Endothelial cell of umbilical vein (primary cell): ENCODE results near the gene HP.

Experiments used
- EZH2 ChIP-seq: IDR thresholded peaks from 2 replicates; pipeline ENCODE4 v1.6.1; 2012; ENCODE audit warnings: borderline replicate concordance, low read depth, mild to moderate bottlenecking, moderate library complexity, low read length, inconsistent platforms; ENCODE audit not compliant: severe bottlenecking
- FOS ChIP-seq: IDR thresholded peaks from 2 replicates; pipeline ENCODE4 v1.6.1; 2011; ENCODE audit warnings: mild to moderate bottlenecking, low read length, moderate library complexity, borderline replicate concordance; ENCODE audit not compliant: insufficient read depth
- JUN ChIP-seq: IDR thresholded peaks from 2 replicates; pipeline ENCODE4 v1.6.1; 2011; ENCODE audit warnings: borderline replicate concordance, low read depth; ENCODE audit not compliant: insufficient read length, insufficient read depth
- MYC ChIP-seq: IDR thresholded peaks from one replicate; pipeline ENCODE4 v1.6.1; 2011; ENCODE audit warnings: mild to moderate bottlenecking, low read depth, low read length
- POLR2A ChIP-seq: IDR thresholded peaks from 2 replicates; pipeline ENCODE4 v1.6.1; 2012; ENCODE audit warnings: low read depth, mild to moderate bottlenecking, control low read depth, low read length
- POLR2AphosphoS5 ChIP-seq: IDR thresholded peaks from 2 replicates; pipeline ENCODE4 v1.6.1; 2012; ENCODE audit warnings: low read depth, mild to moderate bottlenecking, control low read depth, low read length, moderate library complexity; ENCODE audit not compliant: insufficient read depth
- TF ChIP-seq, protein P1 (sequence below), 2 donors: IDR thresholded peaks; 1 replicate in 1 of 2; 2 replicates in 1 of 2; pipeline ENCODE4 v1.5.1; 2011; ENCODE audit warnings: low read length in 2 of 2, mild to moderate bottlenecking in 2 of 2, moderate library complexity in 2 of 2, control low read depth in 1 of 2, inconsistent platforms in 1 of 2, low read depth in 1 of 2; ENCODE audit not compliant: insufficient read depth in 1 of 2; ENCODE audit errors: extremely low read depth in 1 of 2
- TF ChIP-seq, protein P2 (sequence below): IDR thresholded peaks from 2 replicates; pipeline ENCODE4 v1.6.1; 2011; ENCODE audit not compliant: insufficient read depth, insufficient read length

DNA sequence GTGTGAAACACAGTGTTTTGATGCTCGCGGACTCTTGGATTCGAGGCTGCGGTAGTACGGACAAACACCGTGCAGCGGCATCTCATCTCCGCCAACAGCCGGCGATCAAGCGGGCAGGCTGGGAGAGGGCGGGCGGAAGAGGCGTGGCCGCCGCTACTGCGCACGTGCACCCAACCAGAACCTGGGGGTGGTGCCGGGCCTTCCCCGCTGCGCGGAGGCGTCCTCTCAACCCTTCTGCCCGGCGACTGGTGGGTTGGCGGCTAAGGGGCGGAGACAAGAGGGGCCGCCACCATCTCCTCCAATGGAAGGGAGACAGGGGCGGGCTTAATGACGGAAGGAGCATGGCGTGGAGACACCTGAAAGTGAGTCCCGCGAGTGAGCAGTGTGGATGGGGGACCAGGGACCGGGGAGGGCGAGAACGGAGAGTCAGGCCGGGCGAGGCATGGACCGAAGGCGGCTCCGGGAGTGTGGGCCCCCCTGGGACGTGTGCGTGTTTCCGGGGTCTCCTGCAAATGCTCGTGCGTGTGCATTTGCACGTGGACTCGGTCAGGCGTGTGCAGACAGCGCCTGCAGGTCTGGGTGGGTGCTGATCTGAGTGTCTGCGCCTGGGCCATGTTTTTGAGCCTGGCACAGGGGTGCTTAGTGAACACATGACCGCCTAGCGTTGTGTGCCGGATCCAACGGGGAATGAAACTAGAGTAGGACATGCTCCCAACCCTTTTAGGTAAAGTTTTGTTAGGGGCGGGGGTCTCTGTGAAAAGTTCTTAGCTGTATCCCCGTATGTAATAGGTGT, 45.7 kb upstream of the HP start, which contains the start of gene DHODH:
- TF ChIP-seq, protein P1, sequence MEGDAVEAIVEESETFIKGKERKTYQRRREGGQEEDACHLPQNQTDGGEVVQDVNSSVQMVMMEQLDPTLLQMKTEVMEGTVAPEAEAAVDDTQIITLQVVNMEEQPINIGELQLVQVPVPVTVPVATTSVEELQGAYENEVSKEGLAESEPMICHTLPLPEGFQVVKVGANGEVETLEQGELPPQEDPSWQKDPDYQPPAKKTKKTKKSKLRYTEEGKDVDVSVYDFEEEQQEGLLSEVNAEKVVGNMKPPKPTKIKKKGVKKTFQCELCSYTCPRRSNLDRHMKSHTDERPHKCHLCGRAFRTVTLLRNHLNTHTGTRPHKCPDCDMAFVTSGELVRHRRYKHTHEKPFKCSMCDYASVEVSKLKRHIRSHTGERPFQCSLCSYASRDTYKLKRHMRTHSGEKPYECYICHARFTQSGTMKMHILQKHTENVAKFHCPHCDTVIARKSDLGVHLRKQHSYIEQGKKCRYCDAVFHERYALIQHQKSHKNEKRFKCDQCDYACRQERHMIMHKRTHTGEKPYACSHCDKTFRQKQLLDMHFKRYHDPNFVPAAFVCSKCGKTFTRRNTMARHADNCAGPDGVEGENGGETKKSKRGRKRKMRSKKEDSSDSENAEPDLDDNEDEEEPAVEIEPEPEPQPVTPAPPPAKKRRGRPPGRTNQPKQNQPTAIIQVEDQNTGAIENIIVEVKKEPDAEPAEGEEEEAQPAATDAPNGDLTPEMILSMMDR (IDR thresholded peaks at IDR 0.05; ENCODE audit: extremely low read depth in 1 of 2, insufficient read depth in 1 of 2, low read depth in 1 of 2, low read length in 2 of 2), result peak in 1 of 2 donors; percentile 1
- TF ChIP-seq, protein P2, sequence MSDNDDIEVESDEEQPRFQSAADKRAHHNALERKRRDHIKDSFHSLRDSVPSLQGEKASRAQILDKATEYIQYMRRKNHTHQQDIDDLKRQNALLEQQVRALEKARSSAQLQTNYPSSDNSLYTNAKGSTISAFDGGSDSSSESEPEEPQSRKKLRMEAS, result peak; percentile 9
- no peak for TF ChIP-seq JUN
- peak; percentile 84 for TF ChIP-seq POLR2A
- TF ChIP-seq FOS, result no peak
- no peak for TF ChIP-seq EZH2
- peak; percentile 73 for TF ChIP-seq POLR2AphosphoS5
- no peak for TF ChIP-seq MYC
